ENCODE measurements around the gene MAPRE2. TPM values are rescaled to one million over a fixed set of nuclear protein-coding genes. Genes with fewer than 3 reads are reported as not detected.

MAPRE2 gene
- total and polyA plus RNA-seq, 2 of the 13 experiments (the other 11 are each of a cell fraction or from before 2014, with no cell fraction given) = 34.5 to 67.9 TPM

- BruUV-seq (replicated peaks) = no TSS peak
- Histone ChIP-seq H3K9me3 (ENCODE audit: low read length) (no peaks in the 10 kb centered on the region), H3K79me2 (ENCODE audit: insufficient read depth, low read length) (peaks cover 77% of the 10 kb centered on the region), H3K4me1 (ENCODE audit: insufficient read depth, low read length) (peaks cover 29% of the 10 kb centered on the region), H3K27me3 (ENCODE audit: control insufficient read depth in 1 of 2, insufficient read depth in 2 of 2, low read length in 2 of 2) (no peaks in the 10 kb centered on the region), H2AFZ (ENCODE audit: low read length) (no peak overlapping the region), H3K9ac (ENCODE audit: insufficient read depth, low read depth, low read length) (no peak overlapping the region), H3K4me3 (replicated peaks in 1 of 3; ENCODE audit: insufficient read depth in 1 of 3, low read depth in 2 of 3, low read length in 3 of 3) (no peak overlapping the region), H4K20me1 (ENCODE audit: insufficient read depth, low read length) (no peaks in the 10 kb centered on the region), H3K4me2 (ENCODE audit: low read depth, low read length) (no peak overlapping the region), H3K36me3 (replicated peaks in 1 of 2; ENCODE audit: control insufficient read depth in 1 of 2, insufficient read depth in 2 of 2, low read length in 2 of 2) (peaks cover 1 to 3% of the 10 kb centered on the region in 2 experiments; a peak in 1 of 5 replicates), H3K27ac (ENCODE audit: extremely low read length, insufficient read depth, low read length) (no peak overlapping the region)
- intact Hi-C loops (cut with micrococcal nuclease; ENCODE audit: unreplicated experiment) = no loop called here
- WGBS (ENCODE audit: low lambda C conversion rate) = 100% methylated on average over 2 of the region's 2 CpGs
- POLR2A ChIA-PET = no interaction called here
- no peak for FAIRE-seq
- ATAC-seq = no peak
- no peak for DNase-seq (ENCODE audit: low spot score)
- CTCF ChIA-PET (ENCODE audit: low intra/inter-chr PET ratio, low total read pairs) = no interaction called here
- no peak for TF ChIP-seq CC2D1A (CRISPR knock-in tag; IDR thresholded peaks at IDR 0.05)
- in situ Hi-C loops (cut with HindIII; ENCODE audit: extremely low pct_ligation_motif_present, low pct_unique_long_range_greater_than_20kb) = no loop called here
These were observed 10.6 kb downstream of the MAPRE2 start for GRCh38 chr18:35051641-35052377.

- Histone ChIP-seq H2AFZ (ENCODE audit: low read length) (no peak overlapping the region), H3K79me2 (ENCODE audit: insufficient read depth, low read length) (peaks cover 66% of the 10 kb centered on the region), H3K9me3 (ENCODE audit: low read length) (no peaks in the 10 kb centered on the region), H3K27ac (ENCODE audit: extremely low read length, insufficient read depth, low read length) (no peak overlapping the region), H3K4me1 (ENCODE audit: insufficient read depth, low read length) (peaks cover 34% of the 10 kb centered on the region), H3K36me3 (replicated peaks in 1 of 2; ENCODE audit: control insufficient read depth in 1 of 2, insufficient read depth in 2 of 2, low read length in 2 of 2) (peaks cover 0 to 1% of the 10 kb centered on the region in 2 experiments; a peak in 1 of 5 replicates), H3K4me2 (ENCODE audit: low read depth, low read length) (no peak overlapping the region), H3K9ac (ENCODE audit: insufficient read depth, low read depth, low read length) (no peak overlapping the region), H3K4me3 (replicated peaks in 1 of 3; ENCODE audit: insufficient read depth in 1 of 3, low read depth in 2 of 3, low read length in 3 of 3) (no peak overlapping the region), H3K27me3 (ENCODE audit: control insufficient read depth in 1 of 2, insufficient read depth in 2 of 2, low read length in 2 of 2) (no peaks in the 10 kb centered on the region), H4K20me1 (ENCODE audit: insufficient read depth, low read length) (no peaks in the 10 kb centered on the region)
- in situ Hi-C loops (cut with HindIII; ENCODE audit: extremely low pct_ligation_motif_present, low pct_unique_long_range_greater_than_20kb) (no loop called here), intact Hi-C loops (cut with micrococcal nuclease; ENCODE audit: unreplicated experiment) (no loop called here)
- 97% methylated on average over 9 of the region's 9 CpGs for whole genome bisulfite sequencing (ENCODE audit: low lambda C conversion rate)
- BruUV-seq (replicated peaks) = no TSS peak
- no peak for ATAC-seq
- DNase-seq (ENCODE audit: low spot score) = no peak
- TF ChIP-seq PRDM4 (CRISPR knock-in tag; IDR thresholded peaks at IDR 0.05; ENCODE audit: borderline replicate concordance) (no peak), PRMT3 (CRISPR knock-in tag; IDR thresholded peaks at IDR 0.05; ENCODE audit: borderline replicate concordance, low read depth) (no peak), CCDC6 (CRISPR knock-in tag; IDR thresholded peaks at IDR 0.05) (no peak), NCOA2 (CRISPR knock-in tag; IDR thresholded peaks at IDR 0.05) (no peak)
- FAIRE-seq = no peak
- CTCF ChIA-PET (ENCODE audit: low intra/inter-chr PET ratio, low total read pairs) = no interaction called here
- POLR2A ChIA-PET = no interaction called here
These were observed 13.2 kb downstream of the MAPRE2 start for GRCh38 chr18:35054401-35054800.

Data from HepG2 (cell line).